Subcutaneous abdominal adipose tissue (tissue), 5 donors: ENCODE measurements around the gene CROCC.
"Not testable (repeated sequence)": the region's sequence is repeated elsewhere in the genome, so short reads cannot be mapped to it uniquely, and the experiment has no call there.

Source experiments
- H3K27ac ChIP-seq: one replicate; pipeline ENCODE4 v1.7.0; 2013; ENCODE audit warnings: low read depth, mild to moderate bottlenecking, inconsistent platforms, low read length, moderate library complexity
- H3K27me3 ChIP-seq, 5 donors: one replicate each; pipeline ENCODE4 v1.7.0; 2013; ENCODE audit warnings: low read length in 5 of 5, inconsistent platforms in 1 of 5; ENCODE audit not compliant: control insufficient read depth in 5 of 5, insufficient read depth in 4 of 5
- H3K36me3 ChIP-seq, 5 donors: one replicate each; pipeline ENCODE4 v1.7.0; 2013; ENCODE audit warnings: low read length in 5 of 5; ENCODE audit not compliant: control insufficient read depth in 5 of 5, insufficient read depth in 5 of 5
- H3K4me1 ChIP-seq, 5 donors: one replicate each; pipeline ENCODE4 v1.7.0; 2013; ENCODE audit warnings: low read length in 5 of 5, mild to moderate bottlenecking in 3 of 5, moderate library complexity in 1 of 5; ENCODE audit not compliant: control insufficient read depth in 5 of 5, insufficient read depth in 5 of 5
- H3K4me3 ChIP-seq, 5 donors: one replicate each; pipeline ENCODE4 v1.7.0; 2013; ENCODE audit warnings: low read length in 5 of 5, low read depth in 1 of 5
- H3K9ac ChIP-seq, 5 donors: one replicate each; pipeline ENCODE4 v1.7.0; 2013; ENCODE audit warnings: low read length in 5 of 5, mild to moderate bottlenecking in 4 of 5, moderate library complexity in 3 of 5
- H3K9me3 ChIP-seq, 5 donors: one replicate each; pipeline ENCODE4 v1.7.0; 2013; ENCODE audit warnings: low read length in 5 of 5; ENCODE audit not compliant: control insufficient read depth in 5 of 5
- donor health status: healthy.
- donor health status: healthy.
- donor health status: healthy.
- donor health status: healthy.
- donor health status: healthy.

The CROCC gene, protein sequence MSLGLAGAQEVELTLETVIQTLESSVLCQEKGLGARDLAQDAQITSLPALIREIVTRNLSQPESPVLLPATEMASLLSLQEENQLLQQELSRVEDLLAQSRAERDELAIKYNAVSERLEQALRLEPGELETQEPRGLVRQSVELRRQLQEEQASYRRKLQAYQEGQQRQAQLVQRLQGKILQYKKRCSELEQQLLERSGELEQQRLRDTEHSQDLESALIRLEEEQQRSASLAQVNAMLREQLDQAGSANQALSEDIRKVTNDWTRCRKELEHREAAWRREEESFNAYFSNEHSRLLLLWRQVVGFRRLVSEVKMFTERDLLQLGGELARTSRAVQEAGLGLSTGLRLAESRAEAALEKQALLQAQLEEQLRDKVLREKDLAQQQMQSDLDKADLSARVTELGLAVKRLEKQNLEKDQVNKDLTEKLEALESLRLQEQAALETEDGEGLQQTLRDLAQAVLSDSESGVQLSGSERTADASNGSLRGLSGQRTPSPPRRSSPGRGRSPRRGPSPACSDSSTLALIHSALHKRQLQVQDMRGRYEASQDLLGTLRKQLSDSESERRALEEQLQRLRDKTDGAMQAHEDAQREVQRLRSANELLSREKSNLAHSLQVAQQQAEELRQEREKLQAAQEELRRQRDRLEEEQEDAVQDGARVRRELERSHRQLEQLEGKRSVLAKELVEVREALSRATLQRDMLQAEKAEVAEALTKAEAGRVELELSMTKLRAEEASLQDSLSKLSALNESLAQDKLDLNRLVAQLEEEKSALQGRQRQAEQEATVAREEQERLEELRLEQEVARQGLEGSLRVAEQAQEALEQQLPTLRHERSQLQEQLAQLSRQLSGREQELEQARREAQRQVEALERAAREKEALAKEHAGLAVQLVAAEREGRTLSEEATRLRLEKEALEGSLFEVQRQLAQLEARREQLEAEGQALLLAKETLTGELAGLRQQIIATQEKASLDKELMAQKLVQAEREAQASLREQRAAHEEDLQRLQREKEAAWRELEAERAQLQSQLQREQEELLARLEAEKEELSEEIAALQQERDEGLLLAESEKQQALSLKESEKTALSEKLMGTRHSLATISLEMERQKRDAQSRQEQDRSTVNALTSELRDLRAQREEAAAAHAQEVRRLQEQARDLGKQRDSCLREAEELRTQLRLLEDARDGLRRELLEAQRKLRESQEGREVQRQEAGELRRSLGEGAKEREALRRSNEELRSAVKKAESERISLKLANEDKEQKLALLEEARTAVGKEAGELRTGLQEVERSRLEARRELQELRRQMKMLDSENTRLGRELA (N-terminal part only)

DNA sequence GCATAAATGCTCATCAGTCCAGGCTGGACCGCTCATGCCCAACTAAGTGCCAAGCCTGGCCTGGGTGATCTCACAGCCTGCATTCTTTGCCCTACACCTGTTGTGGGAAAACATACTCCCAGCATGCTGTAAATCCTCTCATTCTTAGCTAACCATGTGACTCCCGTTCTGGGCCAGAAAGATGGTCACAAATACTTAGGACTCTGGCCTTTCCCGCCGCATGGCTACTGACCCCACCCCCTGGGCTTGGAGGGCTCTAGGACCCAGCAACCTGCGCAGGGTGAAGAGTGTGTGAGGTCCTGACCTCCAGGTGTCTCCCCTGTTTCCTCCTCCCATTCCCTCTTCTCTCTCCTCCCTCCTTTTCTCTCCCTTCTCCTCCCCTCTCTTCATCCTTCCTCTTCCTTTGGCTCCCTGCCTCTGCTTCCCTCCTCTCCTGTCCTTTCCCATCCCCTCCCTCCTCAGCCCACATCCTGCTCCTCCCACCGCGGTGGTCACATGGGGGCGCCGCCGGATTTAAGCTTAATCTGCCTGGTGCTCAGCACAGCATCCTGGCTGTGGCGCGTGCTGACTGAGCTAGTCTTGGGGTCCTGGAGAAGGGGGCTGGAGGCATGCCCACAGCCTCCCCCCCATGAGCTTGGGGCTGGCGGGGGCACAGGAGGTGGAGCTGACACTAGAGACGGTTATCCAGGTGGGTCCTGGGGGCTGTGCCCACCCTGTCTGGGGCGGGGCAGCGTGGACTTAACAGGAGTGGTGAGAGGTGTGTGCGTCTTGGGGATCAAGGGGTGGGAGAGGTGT, at the start of gene CROCC:
Gene CROCC (plus strand): TSS at position 541 of the 795 bp plus-strand sequence. CDS start 88 bp downstream, at position 629.
- H3K36me3 ChIP-seq = peaks cover 0 to 5% (median 2%) of the 10 kb centered on the region in 5 donors
- peaks cover 0 to 14% (median 5%) of the 10 kb centered on the region in 5 donors for H3K27me3 ChIP-seq
- peak within 1 kb of the TSS in 2 of 5 donors; percentile 12 to 26 for H3K9ac ChIP-seq
- H3K4me1 ChIP-seq = peaks cover 0 to 10% (median 7%) of the 10 kb centered on the region in 5 donors
- no peak within 1 kb of the TSS for H3K27ac ChIP-seq
- H3K4me3 ChIP-seq = peak within 1 kb of the TSS in 2 of 5 donors; percentile 11
- H3K9me3 ChIP-seq = no peaks in the 10 kb centered on the region

DNA sequence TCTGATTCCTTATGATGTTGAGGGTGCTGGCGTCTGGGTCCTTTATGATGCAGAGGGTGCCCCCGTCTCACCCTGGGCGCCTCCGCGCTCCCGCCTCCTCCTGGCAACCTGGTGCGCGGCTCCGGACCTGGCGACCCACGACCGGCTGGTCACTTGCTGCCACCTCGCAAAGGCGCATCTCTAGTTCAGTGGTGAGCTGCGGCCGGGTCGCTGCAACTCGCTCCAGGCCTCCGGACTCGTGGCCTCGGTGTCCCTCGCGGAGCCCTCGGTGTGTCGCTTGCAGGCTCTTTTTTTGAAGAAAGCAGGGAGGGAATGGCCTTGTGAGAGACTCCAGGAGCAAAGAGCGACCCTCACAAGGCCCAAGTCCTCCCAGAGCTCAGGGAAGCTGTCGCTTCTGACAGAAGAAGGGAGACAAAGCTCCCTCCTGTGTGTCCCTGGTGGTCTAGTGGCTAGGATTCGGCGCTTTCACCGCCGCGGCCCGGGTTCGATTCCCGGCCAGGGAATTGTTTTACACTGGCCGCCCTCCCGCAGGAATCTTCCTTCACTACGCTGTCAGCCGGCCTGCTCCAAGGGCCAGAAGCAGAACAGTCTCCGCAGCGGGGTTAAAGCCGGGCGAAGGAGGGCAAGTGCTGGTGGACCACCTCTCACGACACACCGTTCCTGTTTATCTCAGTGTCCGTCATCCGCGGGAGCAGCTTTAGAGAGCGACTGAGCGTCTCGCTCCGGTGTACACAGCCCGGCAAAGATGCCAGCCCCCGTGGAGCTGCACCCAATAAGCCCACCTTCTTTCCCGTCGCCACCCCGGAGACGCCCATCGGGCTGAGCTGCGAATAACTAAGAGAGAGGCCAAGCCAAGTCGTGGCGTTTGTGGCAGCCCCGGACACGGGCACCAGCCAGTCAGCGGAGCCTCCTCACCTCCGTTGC, 49.3 kb upstream of the CROCC start:
- not testable (repeated sequence) for H3K36me3 ChIP-seq

DNA sequence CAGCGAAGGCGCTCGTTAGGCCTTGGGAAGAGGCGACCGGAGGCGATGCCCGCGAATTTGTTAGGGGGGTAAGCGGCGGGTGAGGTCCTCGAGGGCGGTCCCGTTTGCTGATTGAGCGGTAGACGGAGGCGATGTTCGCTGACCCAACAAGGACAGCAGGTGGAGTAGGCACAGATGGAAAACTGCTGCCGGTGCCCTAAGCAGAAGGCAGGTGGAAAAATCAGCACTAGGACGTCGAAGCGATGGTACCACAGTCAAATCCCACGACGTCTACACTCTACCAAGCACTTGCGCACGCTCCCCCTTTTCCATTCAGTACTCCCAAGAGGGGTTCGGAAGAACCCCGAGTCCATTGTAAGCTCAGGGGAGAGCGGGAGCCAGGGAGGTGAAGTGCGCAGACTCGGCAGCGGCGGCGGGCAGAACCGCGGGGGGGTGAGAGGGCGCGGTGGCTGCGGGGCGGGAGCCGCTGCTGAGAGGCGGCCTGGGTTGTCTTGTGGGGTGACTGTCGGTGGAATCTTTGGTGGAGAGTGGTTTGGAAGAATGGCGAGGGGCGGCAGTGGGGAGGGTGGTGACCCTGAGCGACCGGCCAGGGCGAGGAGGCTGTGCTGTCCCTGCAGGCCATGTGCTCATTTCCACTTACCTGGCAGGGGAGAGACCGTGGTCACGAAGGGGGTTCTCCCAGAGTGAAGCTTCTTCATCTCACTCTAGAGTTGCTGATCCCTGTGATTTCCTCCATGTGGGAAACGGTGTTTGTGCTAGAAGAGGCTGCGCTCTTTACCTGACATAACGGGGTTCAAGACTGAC, 48.5 kb upstream of the CROCC start:
- H3K9ac ChIP-seq = peak overlapping the region in 1 of 5 donors; percentile 20
- not testable (repeated sequence) for H3K9me3 ChIP-seq, H3K36me3 ChIP-seq, H3K27ac ChIP-seq
- H3K27me3 ChIP-seq = peaks cover 0 to 12% (median 8%) of the 10 kb centered on the region in 5 donors
- H3K4me1 ChIP-seq = peaks cover 0 to 16% (median 10%) of the 10 kb centered on the region in 5 donors
- H3K4me3 ChIP-seq = peak overlapping the region in 2 of 5 donors; percentile 27 to 55

More for the DNA sequence above, 49.3 kb upstream of the CROCC start:
- H3K9me3 ChIP-seq, H3K27ac ChIP-seq: not testable (repeated sequence)
- H3K4me1 ChIP-seq = peaks cover 0 to 16% (median 10%) of the 10 kb centered on the region in 5 donors
- H3K9ac ChIP-seq = peak overlapping the region in 1 of 5 donors; percentile 41
- peaks cover 0 to 12% (median 8%) of the 10 kb centered on the region in 5 donors for H3K27me3 ChIP-seq
- H3K4me3 ChIP-seq = peak overlapping the region; percentile 41 to 62 (median 55)

DNA sequence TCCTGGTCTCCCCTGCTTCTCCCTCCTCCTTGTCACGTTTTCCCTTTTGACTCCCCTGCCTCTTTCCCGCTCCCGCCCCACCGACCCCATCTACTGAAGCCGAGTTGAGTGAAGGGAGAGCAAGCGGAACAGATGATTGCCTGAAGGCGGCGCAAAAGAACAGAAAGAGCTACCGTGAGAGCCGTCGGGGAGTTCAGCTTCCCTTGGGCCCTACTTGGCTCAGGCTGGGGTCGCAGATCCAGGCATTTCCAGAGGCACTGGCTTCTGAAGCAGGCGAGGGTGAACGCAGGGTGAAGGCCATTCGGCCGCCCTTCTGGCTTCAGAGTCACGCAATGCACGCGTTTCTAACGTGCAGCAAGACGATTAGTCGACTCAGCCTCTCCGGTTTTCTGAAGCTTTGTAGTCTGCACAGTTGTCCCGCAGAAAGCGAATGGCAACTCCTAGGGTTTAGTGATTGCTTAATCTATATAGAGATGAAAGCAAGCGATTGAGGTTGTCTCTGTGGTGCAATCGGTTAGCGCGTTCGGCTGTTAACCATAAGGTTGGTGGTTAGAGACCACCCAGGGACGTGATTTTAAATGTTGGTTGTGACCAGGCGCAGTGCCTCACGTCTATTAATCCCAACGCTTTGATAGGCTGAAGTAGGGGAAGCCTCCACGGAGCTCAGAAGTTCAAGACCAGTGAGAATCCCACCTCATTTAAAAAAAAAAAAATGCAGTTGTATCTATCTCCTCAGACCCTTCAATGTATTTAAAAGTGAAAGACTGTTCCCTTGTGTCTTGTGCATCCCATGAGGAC, 46.6 kb upstream of the CROCC start:
- peaks cover 0 to 12% (median 8%) of the 10 kb centered on the region in 5 donors for H3K27me3 ChIP-seq
- H3K36me3 ChIP-seq, H3K9ac ChIP-seq, H3K27ac ChIP-seq, H3K4me3 ChIP-seq, H3K9me3 ChIP-seq: not testable (repeated sequence)
- H3K4me1 ChIP-seq = peaks cover 0 to 16% (median 10%) of the 10 kb centered on the region in 5 donors

DNA sequence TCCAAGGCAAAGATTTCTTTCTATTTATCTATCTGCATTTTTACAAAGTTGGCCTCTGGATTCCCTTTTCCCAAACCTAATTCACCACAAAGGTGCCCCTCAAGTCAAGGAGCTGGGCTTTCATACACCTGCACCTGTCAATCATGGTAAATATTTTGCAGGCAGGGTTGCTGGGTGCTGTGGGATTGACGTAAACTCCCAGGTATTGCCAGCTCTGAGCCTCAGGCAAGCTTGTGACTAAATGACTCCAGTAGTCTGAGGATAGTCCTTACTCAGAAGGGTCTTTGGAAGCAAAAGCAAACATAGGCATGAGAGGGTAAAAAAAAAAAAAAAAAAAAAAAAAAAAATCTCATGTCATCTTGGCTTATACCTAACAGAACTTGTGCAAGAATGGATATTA, 40.0 kb upstream of the CROCC start:
- not testable (repeated sequence) for H3K27me3 ChIP-seq, H3K36me3 ChIP-seq, H3K27ac ChIP-seq

DNA sequence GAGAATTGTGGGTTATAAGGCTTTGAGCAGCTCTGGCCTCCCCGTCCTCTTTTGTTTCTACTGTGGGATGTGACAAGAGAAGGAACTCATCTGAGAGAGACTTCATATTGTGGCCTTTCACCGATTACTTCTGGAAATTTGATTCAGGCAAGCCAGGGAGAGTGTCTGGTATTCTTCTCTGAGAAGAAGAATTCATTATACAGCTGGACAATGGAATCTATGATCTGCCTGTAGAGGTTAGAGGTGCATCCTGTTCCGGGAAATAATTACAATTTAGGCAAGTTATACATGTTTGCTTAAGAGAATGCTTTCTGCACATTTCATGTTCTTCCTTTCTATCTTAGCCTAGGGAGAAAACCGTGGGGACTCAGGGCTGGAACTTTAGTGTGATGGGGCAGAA, 38.7 kb upstream of the CROCC start:
- Histone ChIP-seq H3K9me3 (no peaks in the 10 kb centered on the region), H3K4me3 (no peak overlapping the region), H3K27ac (no peak overlapping the region), H3K4me1 (peaks cover 0 to 22% (median 0%) of the 10 kb centered on the region in 5 donors), H3K9ac (no peak overlapping the region), H3K36me3 (no peaks in the 10 kb centered on the region), H3K27me3 (no peaks in the 10 kb centered on the region)

More for the DNA sequence above, 40.0 kb upstream of the CROCC start:
- H3K9ac ChIP-seq, H3K4me3 ChIP-seq, H3K9me3 ChIP-seq: not testable (repeated sequence)
- H3K4me1 ChIP-seq = peaks cover 0 to 22% (median 0%) of the 10 kb centered on the region in 5 donors

DNA sequence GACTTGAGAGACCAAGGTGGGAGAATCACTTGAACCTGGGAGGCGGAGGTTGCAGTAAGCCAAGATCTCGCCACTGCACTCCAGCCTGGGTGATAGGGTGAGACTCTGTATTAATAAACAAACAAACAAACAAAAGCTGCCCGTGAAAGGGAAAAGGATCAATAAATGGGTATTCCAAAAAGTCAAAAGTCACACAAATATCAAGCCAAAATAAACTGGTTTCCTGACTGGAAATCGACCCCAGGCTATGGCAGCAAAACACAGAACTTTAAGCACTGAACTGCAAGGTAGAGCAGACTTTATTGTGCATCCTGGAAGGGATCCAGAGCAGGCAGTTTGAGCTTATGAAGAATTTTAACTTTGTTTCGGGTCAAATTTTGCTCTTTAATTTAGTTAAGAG, 37.2 kb upstream of the CROCC start:
- not testable (repeated sequence) for H3K36me3 ChIP-seq, H3K9ac ChIP-seq, H3K27me3 ChIP-seq, H3K9me3 ChIP-seq, H3K27ac ChIP-seq, H3K4me3 ChIP-seq
- peaks cover 2 to 32% (median 10%) of the 10 kb centered on the region in 5 donors for H3K4me1 ChIP-seq
